Adipocyte (in vitro differentiated cells): Measurements from ENCODE around the gene SKP2.

ENCODE experiments used
- DNase-seq: peaks from one replicate; pipeline ENCODE4 v3.0.0-alpha.2; 2015; ENCODE audit warnings: low read depth
- H3K27me3 ChIP-seq: replicated peaks from 2 replicates; pipeline ENCODE4 v1.7.0; 2013; ENCODE audit warnings: mild to moderate bottlenecking, low read length, moderate library complexity; ENCODE audit not compliant: control insufficient read depth, insufficient read depth
- H3K36me3 ChIP-seq: 2 replicates; pipeline ENCODE4 v1.7.0; 2013; ENCODE audit warnings: low read length, mild to moderate bottlenecking, moderate library complexity; ENCODE audit not compliant: control insufficient read depth, insufficient read depth, severe bottlenecking
- H3K4me1 ChIP-seq: 2 replicates; pipeline ENCODE4 v1.7.0; 2013; ENCODE audit warnings: mild to moderate bottlenecking, low read length, moderate library complexity; ENCODE audit not compliant: control insufficient read depth, insufficient read depth
- H3K4me3 ChIP-seq: 2 replicates; pipeline ENCODE4 v1.7.0; 2013; ENCODE audit warnings: mild to moderate bottlenecking, low read length, moderate library complexity
- H3K9ac ChIP-seq: 2 replicates; pipeline ENCODE4 v1.7.0; 2013; ENCODE audit warnings: mild to moderate bottlenecking, low read length, moderate library complexity
- H3K9me3 ChIP-seq: 2 replicates; pipeline ENCODE4 v1.7.0; 2013; ENCODE audit warnings: mild to moderate bottlenecking, low read length, moderate library complexity; ENCODE audit not compliant: control insufficient read depth

SKP2 gene

GRCh38 chr5:36160617-36161016 lies 8.7 kb downstream of the SKP2 start:
- peaks cover 60% of the 10 kb centered on the region for H3K36me3 ChIP-seq
- H3K4me1 ChIP-seq, result peaks cover 32% of the 10 kb centered on the region

DNA sequence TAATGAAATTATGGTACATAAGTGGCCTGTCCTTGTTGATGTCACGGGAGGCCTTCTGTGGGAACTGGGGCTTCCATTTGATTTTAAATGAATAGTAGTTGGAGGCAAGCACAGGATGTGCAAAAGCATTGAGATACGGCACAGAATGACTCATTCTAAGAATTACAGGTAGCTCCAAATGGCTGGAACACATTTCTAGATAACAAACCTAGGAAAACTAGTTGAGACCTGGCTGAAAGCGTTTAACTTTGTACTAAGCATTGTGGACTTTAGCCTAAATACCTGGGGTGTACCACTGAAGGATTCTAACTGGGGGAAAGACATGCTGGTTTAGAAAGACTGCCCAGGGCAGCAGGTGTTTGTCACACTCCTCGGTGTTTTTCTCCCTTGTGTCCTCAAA lies 9.4 kb downstream of the SKP2 start:
- no peaks in the 10 kb centered on the region for H3K9me3 ChIP-seq

More at GRCh38 chr5:36160617-36161016, 8.7 kb downstream of the SKP2 start:
- no peak for DNase-seq
- Histone ChIP-seq H3K4me3 (no peak overlapping the region), H3K9me3 (no peaks in the 10 kb centered on the region), H3K9ac (no peak overlapping the region), H3K27me3 (no peaks in the 10 kb centered on the region)

GRCh38 chr5:36162810-36163486 lies 11.0 kb downstream of the SKP2 start:
- H3K4me1 ChIP-seq, result peaks cover 9% of the 10 kb centered on the region
- peaks cover 83% of the 10 kb centered on the region for H3K36me3 ChIP-seq
- H3K9ac ChIP-seq, result no peak overlapping the region
- H3K9me3 ChIP-seq, result no peaks in the 10 kb centered on the region
- no peak overlapping the region for H3K4me3 ChIP-seq
- H3K27me3 ChIP-seq, result no peaks in the 10 kb centered on the region
- DNase-seq, result no peak

More for the DNA sequence above, 9.4 kb downstream of the SKP2 start:
- no peak for DNase-seq
- H3K4me3 ChIP-seq, result no peak overlapping the region
- peaks cover 25% of the 10 kb centered on the region for H3K4me1 ChIP-seq
- no peaks in the 10 kb centered on the region for H3K27me3 ChIP-seq
- H3K36me3 ChIP-seq, result peaks cover 67% of the 10 kb centered on the region
- H3K9ac ChIP-seq, result no peak overlapping the region

DNA sequence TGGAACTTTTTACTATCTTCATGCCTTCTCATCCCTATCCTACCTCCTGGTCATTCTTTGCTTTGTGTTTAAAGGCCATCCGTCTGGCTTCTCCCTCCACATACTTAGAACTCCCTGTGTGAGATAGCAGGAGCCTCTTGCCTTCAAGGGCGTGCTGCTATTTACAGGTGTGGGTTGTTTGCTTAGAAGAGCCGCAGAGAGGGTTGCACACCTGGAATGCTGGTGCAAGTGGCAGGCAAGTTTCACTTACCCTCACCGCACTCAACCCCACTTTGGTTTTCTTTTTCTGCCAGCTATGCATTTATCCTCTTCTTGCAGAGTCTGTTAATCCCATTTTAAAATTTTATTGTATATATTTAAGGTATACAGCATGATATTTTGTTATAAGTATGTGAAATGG lies 12.6 kb downstream of the SKP2 start:
- Histone ChIP-seq H3K4me1 (no peaks in the 10 kb centered on the region), H3K9ac (no peak overlapping the region), H3K9me3 (no peaks in the 10 kb centered on the region), H3K27me3 (no peaks in the 10 kb centered on the region), H3K4me3 (no peak overlapping the region), H3K36me3 (peaks cover 91% of the 10 kb centered on the region)
- DNase-seq, result no peak

DNA sequence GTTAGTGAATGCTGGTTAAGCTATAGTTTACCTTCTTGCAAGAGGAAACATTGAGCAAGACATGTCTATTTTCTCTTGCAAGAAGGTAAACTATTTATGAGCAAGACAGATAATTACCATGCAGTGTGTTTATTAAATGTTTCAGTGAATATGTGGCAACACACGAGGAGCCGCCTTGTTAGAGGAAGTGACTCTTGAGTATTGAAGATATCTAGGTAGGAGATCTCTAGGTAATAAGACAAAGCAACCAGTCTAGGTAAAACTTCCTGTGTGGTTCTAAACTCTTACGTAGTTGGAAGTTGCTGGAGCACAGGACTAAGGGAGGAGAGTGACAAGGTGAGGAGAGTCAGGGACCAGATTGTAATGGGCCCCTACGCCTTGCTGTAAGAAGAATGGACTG lies 16.8 kb downstream of the SKP2 start:
- no peaks in the 10 kb centered on the region for H3K4me1 ChIP-seq
- no peaks in the 10 kb centered on the region for H3K27me3 ChIP-seq
- H3K9ac ChIP-seq, result no peak overlapping the region
- DNase-seq, result no peak
- H3K4me3 ChIP-seq, result no peak overlapping the region
- peaks cover 98% of the 10 kb centered on the region for H3K36me3 ChIP-seq
- H3K9me3 ChIP-seq, result no peaks in the 10 kb centered on the region

DNA sequence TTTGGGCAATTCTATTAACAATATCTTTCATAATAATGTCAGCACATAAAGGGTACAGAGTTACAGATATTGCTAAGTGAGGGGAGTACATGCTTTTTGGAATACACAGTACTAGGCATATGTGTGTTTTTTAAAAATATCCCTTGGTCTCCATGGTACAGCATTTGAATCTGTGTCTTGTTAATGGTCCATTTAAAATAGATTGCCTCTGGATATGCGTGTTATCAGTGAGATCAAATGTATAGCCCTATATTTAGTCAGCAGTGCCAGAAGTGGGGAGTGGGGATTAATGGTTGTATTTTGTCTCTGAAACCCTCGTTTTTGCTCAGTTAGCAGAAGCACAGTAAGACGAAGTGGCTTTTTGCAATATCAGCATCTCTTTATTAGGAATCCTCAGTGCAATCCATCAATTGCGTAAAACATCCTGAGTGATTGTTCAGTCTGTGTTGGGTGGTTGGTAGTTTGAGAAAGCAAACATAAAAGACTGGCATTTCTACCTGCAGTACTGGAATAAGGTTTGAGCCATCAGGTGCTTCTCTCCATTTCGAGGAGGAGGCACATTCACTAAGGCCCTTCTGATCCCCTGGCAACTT lies 19.0 kb downstream of the SKP2 start:
- Histone ChIP-seq H3K27me3 (no peaks in the 10 kb centered on the region), H3K9me3 (no peaks in the 10 kb centered on the region), H3K4me1 (no peaks in the 10 kb centered on the region), H3K9ac (no peak overlapping the region), H3K36me3 (peaks cover 95% of the 10 kb centered on the region), H3K4me3 (no peak overlapping the region)
- no peak for DNase-seq

DNA sequence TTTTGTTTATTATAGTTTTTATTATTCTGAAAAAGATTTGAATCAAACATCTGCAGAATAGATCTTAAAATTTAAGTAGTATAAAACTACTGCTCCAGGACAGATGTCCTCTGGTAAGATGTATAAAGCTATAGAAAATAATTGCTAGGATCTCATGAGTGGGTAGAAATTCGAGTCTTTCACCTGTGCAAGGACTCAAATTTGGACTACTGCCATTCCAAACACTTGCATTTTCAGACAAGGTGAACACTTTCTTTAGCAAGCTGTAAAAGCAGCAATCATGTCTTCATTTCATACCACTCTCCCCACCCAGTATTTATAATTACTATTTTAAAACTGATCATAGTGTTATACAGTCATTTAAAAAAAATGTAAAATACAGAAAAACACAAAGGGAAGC lies 20.7 kb downstream of the SKP2 start:
- no peak overlapping the region for H3K9ac ChIP-seq
- H3K4me1 ChIP-seq, result no peaks in the 10 kb centered on the region
- no peak overlapping the region for H3K4me3 ChIP-seq
- no peak for DNase-seq
- H3K27me3 ChIP-seq, result no peaks in the 10 kb centered on the region
- peaks cover 90% of the 10 kb centered on the region for H3K36me3 ChIP-seq
- no peaks in the 10 kb centered on the region for H3K9me3 ChIP-seq

DNA sequence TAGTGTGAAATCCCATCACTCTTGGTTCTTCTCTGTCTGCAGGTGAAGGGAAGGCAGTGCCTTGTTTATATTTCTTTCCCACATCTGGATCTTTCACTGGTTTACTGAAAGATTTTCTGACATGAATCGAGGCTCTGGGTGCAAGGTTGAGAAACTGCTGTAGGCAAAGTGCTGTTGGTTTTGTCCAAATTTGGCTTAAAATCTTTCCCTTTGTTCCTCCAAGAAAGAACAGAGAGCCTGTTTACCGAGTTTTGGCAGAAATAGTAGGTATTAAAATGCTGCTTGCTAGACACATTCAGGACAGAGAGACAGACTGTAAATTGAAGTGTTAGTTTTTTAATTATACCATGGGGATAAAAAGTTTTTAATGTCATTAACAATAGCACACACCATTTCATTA lies 21.5 kb downstream of the SKP2 start:
- no peak overlapping the region for H3K9ac ChIP-seq
- no peaks in the 10 kb centered on the region for H3K9me3 ChIP-seq
- H3K27me3 ChIP-seq, result no peaks in the 10 kb centered on the region
- H3K4me1 ChIP-seq, result no peaks in the 10 kb centered on the region
- DNase-seq, result no peak
- H3K36me3 ChIP-seq, result peaks cover 86% of the 10 kb centered on the region
- no peak overlapping the region for H3K4me3 ChIP-seq

GRCh38 chr5:36174119-36174518 lies 22.2 kb downstream of the SKP2 start:
- Histone ChIP-seq H3K36me3 (peaks cover 87% of the 10 kb centered on the region), H3K27me3 (no peaks in the 10 kb centered on the region), H3K4me1 (no peaks in the 10 kb centered on the region), H3K9ac (no peak overlapping the region), H3K4me3 (no peak overlapping the region), H3K9me3 (no peaks in the 10 kb centered on the region)
- DNase-seq, result no peak

GRCh38 chr5:36175043-36175442 lies 23.1 kb downstream of the SKP2 start:
- no peaks in the 10 kb centered on the region for H3K9me3 ChIP-seq
- H3K36me3 ChIP-seq, result peaks cover 87% of the 10 kb centered on the region

DNA sequence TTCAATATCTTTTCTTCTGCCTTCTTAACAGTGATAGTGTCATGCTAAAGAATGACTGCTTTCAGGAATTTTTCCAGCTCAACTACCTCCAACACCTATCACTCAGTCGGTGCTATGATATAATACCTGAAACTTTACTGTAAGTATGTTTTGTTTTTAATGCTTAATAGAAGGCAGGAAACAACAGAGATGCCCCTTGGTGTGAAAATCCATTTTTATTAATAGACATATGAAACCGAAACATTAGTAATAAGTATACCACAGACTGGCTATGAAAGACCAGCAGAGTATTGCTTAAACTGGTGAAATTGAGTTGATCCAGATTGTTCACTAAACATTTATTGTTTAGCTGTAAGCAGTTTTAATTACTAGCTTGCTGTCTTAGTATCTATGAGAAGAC lies 25.2 kb downstream of the SKP2 start:
- H3K4me1 ChIP-seq, result peaks cover 3% of the 10 kb centered on the region
- no peak overlapping the region for H3K9ac ChIP-seq
- peaks cover 85% of the 10 kb centered on the region for H3K36me3 ChIP-seq
- no peak for DNase-seq
- no peaks in the 10 kb centered on the region for H3K27me3 ChIP-seq
- no peaks in the 10 kb centered on the region for H3K9me3 ChIP-seq
- no peak overlapping the region for H3K4me3 ChIP-seq

More at GRCh38 chr5:36175043-36175442, 23.1 kb downstream of the SKP2 start:
- peaks cover 1% of the 10 kb centered on the region for H3K4me1 ChIP-seq
- no peak overlapping the region for H3K9ac ChIP-seq
- no peak overlapping the region for H3K4me3 ChIP-seq
- H3K27me3 ChIP-seq, result no peaks in the 10 kb centered on the region
- no peak for DNase-seq
